Astrocyte (in vitro differentiated cells and primary cell): Measurements from ENCODE around the gene SMAD1. TPM values are rescaled to one million over a fixed set of nuclear protein-coding genes. Genes with fewer than 3 reads are reported as not detected.

Experiments used
- DNase-seq: peaks from one replicate; pipeline ENCODE4 v3.0.0-alpha.2; 2010; ENCODE audit warnings: low read depth
- FAIRE-seq: peaks from 2 replicates; lab custom pipeline; 2011; peaks lifted over from hg19 to GRCh38; lab: Jason Lieb, UNC
- H2AFZ ChIP-seq: 2 replicates; pipeline ENCODE4 v1.6.0; 2012; ENCODE audit warnings: low read depth, low read length, inconsistent platforms
- H3K27ac ChIP-seq: 2 replicates; pipeline ENCODE4 v1.5.1; 2011; ENCODE audit warnings: low read depth, low read length, inconsistent platforms
- H3K27me3 ChIP-seq: 2 replicates; pipeline ENCODE4 v1.6.0; 2011; ENCODE audit warnings: low read length, inconsistent platforms; ENCODE audit not compliant: insufficient read depth
- H3K36me3 ChIP-seq: 2 replicates; pipeline ENCODE4 v1.5.1; 2011; ENCODE audit warnings: low read length, inconsistent platforms; ENCODE audit not compliant: insufficient read depth
- H3K4me1 ChIP-seq: 2 replicates; pipeline ENCODE4 v1.5.1; 2011; ENCODE audit warnings: low read length, inconsistent platforms; ENCODE audit not compliant: insufficient read depth
- H3K4me2 ChIP-seq: 2 replicates; pipeline ENCODE4 v1.6.0; 2012; ENCODE audit warnings: low read length, inconsistent platforms
- H3K4me3 ChIP-seq: 2 replicates; pipeline ENCODE4 v1.5.1; 2011; ENCODE audit warnings: low read depth, mild to moderate bottlenecking, low read length, inconsistent platforms; ENCODE audit not compliant: insufficient read depth
- H3K79me2 ChIP-seq: 2 replicates; pipeline ENCODE4 v1.6.0; 2012; ENCODE audit warnings: mild to moderate bottlenecking, low read length, inconsistent platforms; ENCODE audit not compliant: insufficient read depth
- H3K9ac ChIP-seq: 2 replicates; pipeline ENCODE4 v1.6.0; 2012; ENCODE audit warnings: mild to moderate bottlenecking, low read length, inconsistent platforms
- H3K9me3 ChIP-seq: 2 replicates; pipeline ENCODE4 v1.5.1; 2012; ENCODE audit warnings: low read depth, mild to moderate bottlenecking, low read length, inconsistent platforms; ENCODE audit not compliant: insufficient read depth
- H4K20me1 ChIP-seq: 2 replicates; pipeline ENCODE4 v1.6.0; 2012; ENCODE audit warnings: low read length, inconsistent platforms; ENCODE audit not compliant: insufficient read depth
- H3K27ac Mint-ChIP-seq: one replicate; pipeline ENCODE4 v1.8.0; 2021; ENCODE audit warnings: mild to moderate bottlenecking, mixed read lengths; ENCODE audit not compliant: unreplicated experiment
- H3K27me3 Mint-ChIP-seq: one replicate; pipeline ENCODE4 v1.8.0; 2021; ENCODE audit warnings: low read depth, mixed read lengths; ENCODE audit not compliant: unreplicated experiment
- H3K36me3 Mint-ChIP-seq: one replicate; pipeline ENCODE4 v1.8.0; 2021; ENCODE audit warnings: low read depth, mixed read lengths; ENCODE audit not compliant: unreplicated experiment
- H3K4me1 Mint-ChIP-seq: one replicate; pipeline ENCODE4 v1.8.0; 2021; ENCODE audit warnings: low read depth, mixed read lengths; ENCODE audit not compliant: unreplicated experiment
- H3K4me3 Mint-ChIP-seq: one replicate; pipeline ENCODE4 v1.8.0; 2021; ENCODE audit warnings: mild to moderate bottlenecking, moderate library complexity, mixed read lengths; ENCODE audit not compliant: unreplicated experiment
- H3K9me3 Mint-ChIP-seq: one replicate; pipeline ENCODE4 v1.8.0; 2021; ENCODE audit warnings: mild to moderate bottlenecking, mixed read lengths; ENCODE audit not compliant: unreplicated experiment
- CTCF ChIP-seq: IDR thresholded peaks from 2 replicates; pipeline ENCODE4 v1.5.1; 2011; ENCODE audit warnings: low read depth, mild to moderate bottlenecking, inconsistent platforms, low read length, moderate library complexity; ENCODE audit not compliant: insufficient read depth
- EZH2 ChIP-seq: IDR thresholded peaks from 2 replicates; pipeline ENCODE4 v1.6.1; 2012; ENCODE audit warnings: mild to moderate bottlenecking, low read length, inconsistent platforms; ENCODE audit not compliant: insufficient read depth
- total RNA-seq: library from RNA; stranded (reverse); gene quantifications from 2 replicates; pipeline ENCODE4 v1.2.1, GENCODE V29; 2021

SMAD1 gene
- total RNA-seq, 1 donor from 2014 or later, result 29.6 TPM

- Mint-ChIP-seq H3K27me3 (no peaks in the 10 kb centered on the region), H3K27ac (no peak overlapping the region), H3K4me1 (peaks cover 20% of the 10 kb centered on the region), H3K4me3 (no peak overlapping the region), H3K9me3 (no peaks in the 10 kb centered on the region), H3K36me3 (no peaks in the 10 kb centered on the region)
- peaks cover 43% of the 10 kb centered on the region for H3K79me2 ChIP-seq
- H3K27ac ChIP-seq, result no peak overlapping the region
- no peak overlapping the region for H3K4me3 ChIP-seq
- no peak for FAIRE-seq
- no peaks in the 10 kb centered on the region for H3K27me3 ChIP-seq
- TF ChIP-seq CTCF, result no peak
- no peak for TF ChIP-seq EZH2
- no peaks in the 10 kb centered on the region for H3K36me3 ChIP-seq
- H3K9ac ChIP-seq, result no peak overlapping the region
- no peak overlapping the region for H2AFZ ChIP-seq
- DNase-seq, result no peak
- no peak overlapping the region for H3K4me2 ChIP-seq
- no peaks in the 10 kb centered on the region for H3K9me3 ChIP-seq
- H3K4me1 ChIP-seq, result no peaks in the 10 kb centered on the region
- peaks cover 17% of the 10 kb centered on the region for H4K20me1 ChIP-seq
Observed at GRCh38 chr4:145530662-145531061, 49.0 kb downstream of the SMAD1 start.

GRCh38 chr4:145531223-145531622 lies 49.6 kb downstream of the SMAD1 start:
- no peak overlapping the region for H3K9ac ChIP-seq
- H3K79me2 ChIP-seq, result peaks cover 41% of the 10 kb centered on the region
- H3K4me3 ChIP-seq, result no peak overlapping the region
- H3K9me3 ChIP-seq, result no peaks in the 10 kb centered on the region
- H3K27ac ChIP-seq, result no peak overlapping the region
- Mint-ChIP-seq H3K27ac (no peak overlapping the region), H3K9me3 (no peaks in the 10 kb centered on the region), H3K4me1 (peaks cover 17% of the 10 kb centered on the region), H3K36me3 (no peaks in the 10 kb centered on the region), H3K27me3 (no peaks in the 10 kb centered on the region), H3K4me3 (no peak overlapping the region)
- TF ChIP-seq CTCF (no peak), EZH2 (no peak)
- H3K4me2 ChIP-seq, result no peak overlapping the region
- DNase-seq (no peak), FAIRE-seq (no peak)
- peaks cover 16% of the 10 kb centered on the region for H4K20me1 ChIP-seq
- no peak overlapping the region for H2AFZ ChIP-seq
- no peaks in the 10 kb centered on the region for H3K27me3 ChIP-seq
- no peaks in the 10 kb centered on the region for H3K4me1 ChIP-seq
- H3K36me3 ChIP-seq, result no peaks in the 10 kb centered on the region

GRCh38 chr4:145531859-145532258 lies 50.2 kb downstream of the SMAD1 start:
- DNase-seq (no peak), FAIRE-seq (no peak)
- no peaks in the 10 kb centered on the region for H3K9me3 Mint-ChIP-seq
- no peaks in the 10 kb centered on the region for H3K4me1 ChIP-seq
- peaks cover 17% of the 10 kb centered on the region for H3K4me1 Mint-ChIP-seq
- H3K27me3 Mint-ChIP-seq, result no peaks in the 10 kb centered on the region
- no peaks in the 10 kb centered on the region for H3K36me3 ChIP-seq
- no peak overlapping the region for H3K27ac Mint-ChIP-seq
- H3K9ac ChIP-seq, result no peak overlapping the region
- H3K79me2 ChIP-seq, result peaks cover 35% of the 10 kb centered on the region
- no peak overlapping the region for H3K4me3 Mint-ChIP-seq
- no peaks in the 10 kb centered on the region for H3K9me3 ChIP-seq
- H3K27me3 ChIP-seq, result no peaks in the 10 kb centered on the region
- peaks cover 16% of the 10 kb centered on the region for H4K20me1 ChIP-seq
- no peak overlapping the region for H2AFZ ChIP-seq
- H3K4me3 ChIP-seq, result no peak overlapping the region
- no peak overlapping the region for H3K27ac ChIP-seq
- no peaks in the 10 kb centered on the region for H3K36me3 Mint-ChIP-seq
- TF ChIP-seq CTCF (no peak), EZH2 (no peak)
- no peak overlapping the region for H3K4me2 ChIP-seq
